ENCODE data around the gene PITPNB. TPM values are rescaled to one million over a fixed set of nuclear protein-coding genes. Genes with fewer than 3 reads are reported as not detected.

The PITPNB gene
- total RNA-seq, 6 donors from 2014 or later: 26.6 to 65.9 (median 41.0) TPM

DNA sequence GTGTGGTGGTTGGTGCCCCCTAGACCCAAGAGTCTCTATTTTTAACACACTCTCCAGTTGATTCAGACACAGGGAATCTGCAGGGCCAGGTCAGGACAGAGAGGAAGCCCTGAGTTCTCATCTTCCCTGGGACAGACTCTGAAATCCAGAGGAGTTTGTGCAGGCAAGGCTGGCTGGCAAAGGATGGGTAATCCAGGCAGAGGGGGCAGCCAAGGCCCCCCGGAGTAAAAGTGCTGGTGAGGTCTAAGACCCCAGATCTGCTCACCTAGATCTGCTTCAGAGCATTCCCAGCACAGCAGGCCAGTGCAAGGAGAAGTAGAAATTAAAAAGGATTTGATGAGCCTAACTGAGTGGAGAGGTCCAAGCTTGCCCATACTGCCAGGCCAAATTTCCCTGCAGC is 76.9 kb downstream of the PITPNB start:
- TF ChIP-seq POLR2A (IDR thresholded peaks at IDR 0.05) (no peak), CTCF (IDR thresholded peaks at IDR 0.05) (no peak), POLR2AphosphoS5 (IDR thresholded peaks at IDR 0.05) (no peak), EP300 (IDR thresholded peaks at IDR 0.05) (no peak)
- no peak overlapping the region for H3K27ac ChIP-seq
- H3K4me3 ChIP-seq: no peak overlapping the region
- WGBS, 2 donors: 38 to 86% methylated on average over 1 of the region's 1 CpG
- H3K27me3 ChIP-seq: no peaks in the 10 kb centered on the region
- ATAC-seq (ENCODE audit: low FRiP score in 2 of 2) (no peak), DNase-seq (peak in 1 of 2 donors; percentile 8)
- H3K4me1 ChIP-seq: no peaks in the 10 kb centered on the region
- no peaks in the 10 kb centered on the region for H3K9me3 ChIP-seq
- H3K36me3 ChIP-seq: peaks cover 0 to 6% (median 0%) of the 10 kb centered on the region in 4 donors

- no peak overlapping the region for H3K4me3 ChIP-seq
- DNase-seq: no peak
- H3K36me3 ChIP-seq: peaks cover 0 to 4% (median 0%) of the 10 kb centered on the region in 4 donors
- 84 to 92% methylated on average over 7 of the region's 7 CpGs for WGBS, 2 donors
- no peaks in the 10 kb centered on the region for H3K9me3 ChIP-seq
- H3K27ac ChIP-seq: no peak overlapping the region
- H3K4me1 ChIP-seq: no peaks in the 10 kb centered on the region
- TF ChIP-seq POLR2AphosphoS5 (IDR thresholded peaks at IDR 0.05) (no peak), EP300 (IDR thresholded peaks at IDR 0.05) (no peak), POLR2A (IDR thresholded peaks at IDR 0.05) (no peak), CTCF (IDR thresholded peaks at IDR 0.05) (no peak)
- no peaks in the 10 kb centered on the region for H3K27me3 ChIP-seq
- ATAC-seq (ENCODE audit: low FRiP score in 2 of 2): no peak
Observed at GRCh38 chr22:27840436-27840835, 78.6 kb downstream of the PITPNB start.

DNA sequence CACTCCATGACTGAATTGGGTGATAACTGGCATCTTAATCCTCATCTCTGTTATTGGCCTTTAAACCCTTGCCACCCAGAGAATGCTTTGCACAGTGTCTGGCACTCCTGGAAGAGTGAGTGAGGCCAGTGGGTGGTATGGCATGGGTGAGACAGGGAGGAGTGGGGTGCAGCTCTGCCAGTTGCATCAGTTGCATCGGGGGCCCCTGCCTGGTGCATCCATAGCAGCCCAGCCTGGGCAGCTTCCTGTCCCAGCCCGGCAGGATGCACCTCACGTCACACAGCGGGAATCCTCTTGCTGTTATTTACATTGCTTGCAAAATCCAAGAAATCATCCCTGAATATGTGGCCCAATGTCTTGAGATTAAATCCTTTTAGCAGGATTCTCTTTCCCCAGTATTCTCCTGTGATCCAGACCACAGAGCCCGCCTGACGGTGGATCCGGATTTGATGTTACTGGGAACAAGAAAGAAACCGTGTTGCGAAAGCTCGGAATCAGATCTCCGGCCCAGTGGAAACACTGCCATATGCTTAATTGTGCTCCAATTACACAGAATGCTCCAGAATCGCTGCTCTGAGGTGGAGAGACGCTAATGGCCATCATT is 79.9 kb downstream of the PITPNB start:
- no peak for DNase-seq
- TF ChIP-seq POLR2AphosphoS5 (IDR thresholded peaks at IDR 0.05) (no peak), EP300 (IDR thresholded peaks at IDR 0.05) (no peak), CTCF (IDR thresholded peaks at IDR 0.05) (no peak), POLR2A (IDR thresholded peaks at IDR 0.05) (no peak)
- 83 to 88% methylated on average over 13 of the region's 13 CpGs for WGBS, 2 donors
- no peaks in the 10 kb centered on the region for H3K36me3 ChIP-seq
- no peaks in the 10 kb centered on the region for H3K9me3 ChIP-seq
- no peak for ATAC-seq (ENCODE audit: low FRiP score in 2 of 2)
- H3K4me1 ChIP-seq: no peaks in the 10 kb centered on the region
- H3K27me3 ChIP-seq: no peaks in the 10 kb centered on the region
- H3K4me3 ChIP-seq: no peak overlapping the region
- no peak overlapping the region for H3K27ac ChIP-seq

DNA sequence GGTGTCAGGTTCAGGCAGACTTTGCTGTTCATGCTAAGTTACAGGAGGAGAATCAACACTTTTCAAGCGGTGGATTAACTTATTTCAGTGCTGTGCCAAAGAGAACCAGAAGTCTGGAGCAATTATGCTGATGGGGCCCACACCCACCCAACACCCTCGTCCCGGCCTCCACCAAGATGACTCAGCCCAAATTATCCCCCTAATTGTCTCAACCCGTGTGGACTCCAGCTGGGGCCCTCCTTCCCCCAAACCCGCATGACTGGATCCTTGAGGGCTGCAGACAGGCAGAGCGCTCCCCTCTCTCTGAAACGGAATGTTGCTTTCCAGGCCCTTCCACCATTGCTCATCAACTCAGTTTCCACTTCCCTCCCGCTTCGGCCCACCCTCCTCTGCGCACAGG is 82.9 kb downstream of the PITPNB start:
- ATAC-seq (ENCODE audit: low FRiP score in 2 of 2): no peak
- 77 to 80% methylated on average over 10 of the region's 10 CpGs for WGBS, 2 donors
- TF ChIP-seq EP300 (IDR thresholded peaks at IDR 0.05) (no peak), POLR2AphosphoS5 (IDR thresholded peaks at IDR 0.05) (no peak), CTCF (IDR thresholded peaks at IDR 0.05) (no peak), POLR2A (IDR thresholded peaks at IDR 0.05) (no peak)
- Histone ChIP-seq H3K4me1 (no peaks in the 10 kb centered on the region), H3K4me3 (no peak overlapping the region), H3K36me3 (no peaks in the 10 kb centered on the region), H3K9me3 (no peaks in the 10 kb centered on the region), H3K27me3 (no peaks in the 10 kb centered on the region), H3K27ac (no peak overlapping the region)
- no peak for DNase-seq

GRCh38 chr22:27835446-27835845 is 83.6 kb downstream of the PITPNB start:
- H3K36me3 ChIP-seq: no peaks in the 10 kb centered on the region
- H3K4me3 ChIP-seq: no peak overlapping the region
- DNase-seq: no peak
- no peaks in the 10 kb centered on the region for H3K9me3 ChIP-seq
- WGBS, 2 donors: 94 to 97% methylated on average over 6 of the region's 6 CpGs
- no peak for ATAC-seq (ENCODE audit: low FRiP score in 2 of 2)
- no peaks in the 10 kb centered on the region for H3K27me3 ChIP-seq
- no peak overlapping the region for H3K27ac ChIP-seq
- TF ChIP-seq CTCF (IDR thresholded peaks at IDR 0.05) (no peak), POLR2A (IDR thresholded peaks at IDR 0.05) (no peak), EP300 (IDR thresholded peaks at IDR 0.05) (no peak), POLR2AphosphoS5 (IDR thresholded peaks at IDR 0.05) (no peak)
- H3K4me1 ChIP-seq: no peaks in the 10 kb centered on the region
